ENCODE measurements around the gene GOLGA2. TPM values are rescaled to one million over a fixed set of nuclear protein-coding genes. Genes with fewer than 3 reads are reported as not detected.

The GOLGA2 gene
- total RNA-seq, 1 experiment from 2014 or later: 84.3 TPM

DNA sequence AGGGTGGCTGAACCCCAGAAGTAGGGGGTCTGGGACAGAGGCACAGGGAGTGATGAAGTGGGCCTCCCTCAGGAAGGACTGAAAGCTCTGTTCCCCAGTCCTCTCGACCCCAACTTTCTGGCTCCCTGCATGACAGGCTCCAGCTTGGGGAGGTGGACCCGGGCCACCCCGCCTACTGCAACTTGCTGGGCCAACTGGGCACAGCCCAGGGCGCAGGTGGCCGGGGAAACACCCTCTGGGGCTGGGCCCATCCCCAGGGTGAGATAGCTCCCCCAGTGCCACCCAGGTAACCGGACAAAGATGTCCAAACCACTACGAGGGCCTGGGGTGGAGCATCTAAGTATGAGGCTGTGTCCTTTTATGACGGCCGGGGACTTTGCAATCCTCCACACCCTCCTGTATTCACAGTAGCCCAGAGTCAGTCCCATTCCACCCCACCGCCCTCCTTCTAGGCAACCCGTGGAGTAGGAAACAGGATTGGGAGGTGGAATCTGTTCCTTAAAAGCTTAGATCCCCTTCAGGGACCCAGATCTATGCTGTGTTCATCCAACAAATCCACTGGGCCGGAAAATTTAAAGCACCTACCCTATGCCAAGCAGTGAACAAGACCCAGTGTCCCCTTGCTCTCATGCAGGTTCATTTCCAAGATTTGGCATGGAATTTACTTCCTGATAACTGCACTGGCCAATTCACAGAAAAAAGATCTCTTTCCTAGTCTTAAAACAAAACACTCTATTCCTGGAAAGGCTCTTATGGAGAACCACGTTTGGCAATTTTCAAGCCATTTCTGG is 52.7 kb downstream of the GOLGA2 start:
- Histone ChIP-seq H3K9me3 (replicated peaks) (no peaks in the 10 kb centered on the region), H3K4me1 (no peaks in the 10 kb centered on the region), H3K4me3 (no peak overlapping the region), H3K27ac (no peak overlapping the region), H3K27me3 (peaks cover 7% of the 10 kb centered on the region; the same call in 1 of the 2 replicates), H3K36me3 (no peaks in the 10 kb centered on the region)
- DNase-seq: no peak

DNA sequence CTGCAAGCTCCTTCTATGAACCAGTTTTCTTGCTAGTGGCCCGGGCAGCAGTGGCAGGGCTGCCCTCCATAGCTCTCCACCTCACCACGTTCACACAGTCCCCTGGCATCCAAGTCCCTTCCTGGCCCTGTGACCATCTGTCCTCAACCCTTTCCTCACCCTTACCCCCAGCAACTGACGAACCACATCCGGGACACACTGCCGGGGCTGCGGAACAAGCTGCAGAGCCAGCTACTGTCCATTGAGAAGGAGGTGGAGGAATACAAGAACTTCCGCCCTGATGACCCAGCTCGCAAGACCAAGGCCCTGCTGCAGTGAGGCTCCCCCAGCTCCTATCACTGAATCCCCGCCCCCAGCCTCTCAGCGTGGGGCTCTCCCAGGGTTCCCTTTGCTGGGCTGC is 53.8 kb downstream of the GOLGA2 start:
- Histone ChIP-seq H3K36me3 (no peaks in the 10 kb centered on the region), H3K4me1 (no peaks in the 10 kb centered on the region), H3K9me3 (replicated peaks) (no peaks in the 10 kb centered on the region), H3K27me3 (peaks cover 7% of the 10 kb centered on the region; the same call in 1 of the 2 replicates), H3K27ac (no peak overlapping the region), H3K4me3 (no peak overlapping the region)
- no peak for DNase-seq

DNA sequence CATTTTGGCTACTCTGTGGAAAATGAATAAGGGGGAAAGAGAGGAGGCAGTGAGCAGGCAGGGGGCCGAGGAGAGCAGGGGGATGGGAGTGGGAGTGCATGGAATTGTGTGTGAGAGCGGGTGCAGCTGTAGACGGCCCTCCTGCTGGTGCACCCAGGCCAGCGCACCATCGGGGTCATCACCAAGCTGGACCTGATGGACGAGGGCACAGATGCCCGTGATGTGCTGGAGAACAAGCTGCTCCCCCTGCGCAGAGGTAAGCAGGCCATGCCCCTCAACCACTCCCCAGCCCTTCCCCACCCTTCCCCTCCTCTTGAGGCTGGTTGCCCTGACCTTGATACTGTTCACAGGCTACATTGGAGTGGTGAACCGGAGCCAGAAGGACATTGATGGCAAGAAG is 56.0 kb downstream of the GOLGA2 start:
- no peak for DNase-seq
- no peaks in the 10 kb centered on the region for H3K4me1 ChIP-seq
- H3K27me3 ChIP-seq: no peaks in the 10 kb centered on the region
- H3K36me3 ChIP-seq: no peaks in the 10 kb centered on the region
- no peaks in the 10 kb centered on the region for H3K9me3 ChIP-seq (replicated peaks)
- no peak overlapping the region for H3K27ac ChIP-seq
- no peak overlapping the region for H3K4me3 ChIP-seq

DNA sequence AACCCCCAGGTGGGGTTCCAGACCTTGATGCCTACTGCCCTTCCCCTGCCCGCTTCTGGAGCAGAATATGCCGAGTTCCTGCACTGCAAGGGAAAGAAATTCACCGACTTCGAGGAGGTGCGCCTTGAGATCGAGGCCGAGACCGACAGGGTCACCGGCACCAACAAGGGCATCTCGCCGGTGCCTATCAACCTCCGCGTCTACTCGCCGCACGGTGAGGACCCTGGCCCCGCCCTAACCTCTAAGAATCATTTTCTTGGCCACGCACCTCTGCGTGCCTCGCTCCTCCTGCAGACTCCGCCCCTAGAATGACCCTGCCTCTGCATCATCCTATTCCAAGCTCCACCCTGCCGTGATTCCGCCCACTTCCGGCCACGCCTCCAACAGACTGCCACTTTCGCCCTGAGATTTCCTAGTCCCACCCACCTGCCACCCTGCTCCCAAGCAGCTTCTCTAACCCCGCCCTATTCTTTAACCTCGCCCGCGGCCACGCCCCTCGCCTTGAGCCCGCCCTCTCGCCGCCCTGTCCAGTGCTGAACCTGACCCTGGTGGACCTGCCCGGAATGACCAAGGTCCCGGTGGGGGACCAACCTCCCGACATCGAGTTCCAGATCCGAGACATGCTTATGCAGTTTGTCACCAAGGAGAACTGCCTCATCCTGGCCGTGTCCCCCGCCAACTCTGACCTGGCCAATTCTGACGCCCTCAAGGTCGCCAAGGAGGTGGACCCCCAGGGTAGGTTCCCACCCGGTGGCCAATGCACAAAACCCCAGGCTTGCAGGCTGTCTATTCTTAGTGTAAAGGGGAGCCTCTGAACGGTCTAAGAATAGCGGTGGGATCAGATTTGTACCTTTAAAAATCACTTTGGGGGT is 57.1 kb downstream of the GOLGA2 start:
- no peaks in the 10 kb centered on the region for H3K9me3 ChIP-seq (replicated peaks)
- H3K27me3 ChIP-seq: no peaks in the 10 kb centered on the region
- H3K4me1 ChIP-seq: no peaks in the 10 kb centered on the region
- H3K4me3 ChIP-seq: peak overlapping the region; percentile 48
- no peak overlapping the region for H3K27ac ChIP-seq
- peak; percentile 94 to 95 for DNase-seq
- H3K36me3 ChIP-seq: no peaks in the 10 kb centered on the region

DNA sequence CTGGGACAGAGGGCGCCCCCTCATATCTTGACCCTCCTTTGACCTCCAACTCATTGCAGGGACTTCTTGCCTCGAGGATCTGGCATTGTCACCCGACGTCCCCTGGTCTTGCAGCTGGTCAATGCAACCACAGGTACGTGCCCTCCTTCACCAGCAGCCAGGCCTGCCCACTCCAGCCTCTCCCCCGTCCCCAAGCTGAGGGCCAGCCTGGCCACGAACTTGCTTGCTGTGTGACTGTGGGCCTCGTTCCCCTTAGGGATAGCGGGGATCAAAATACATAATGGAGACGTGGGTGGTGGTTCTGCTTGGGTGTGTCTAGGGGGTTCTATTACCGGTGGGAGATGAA is 57.7 kb downstream of the GOLGA2 start:
- peak overlapping the region; percentile 48 for H3K4me3 ChIP-seq

DNA sequence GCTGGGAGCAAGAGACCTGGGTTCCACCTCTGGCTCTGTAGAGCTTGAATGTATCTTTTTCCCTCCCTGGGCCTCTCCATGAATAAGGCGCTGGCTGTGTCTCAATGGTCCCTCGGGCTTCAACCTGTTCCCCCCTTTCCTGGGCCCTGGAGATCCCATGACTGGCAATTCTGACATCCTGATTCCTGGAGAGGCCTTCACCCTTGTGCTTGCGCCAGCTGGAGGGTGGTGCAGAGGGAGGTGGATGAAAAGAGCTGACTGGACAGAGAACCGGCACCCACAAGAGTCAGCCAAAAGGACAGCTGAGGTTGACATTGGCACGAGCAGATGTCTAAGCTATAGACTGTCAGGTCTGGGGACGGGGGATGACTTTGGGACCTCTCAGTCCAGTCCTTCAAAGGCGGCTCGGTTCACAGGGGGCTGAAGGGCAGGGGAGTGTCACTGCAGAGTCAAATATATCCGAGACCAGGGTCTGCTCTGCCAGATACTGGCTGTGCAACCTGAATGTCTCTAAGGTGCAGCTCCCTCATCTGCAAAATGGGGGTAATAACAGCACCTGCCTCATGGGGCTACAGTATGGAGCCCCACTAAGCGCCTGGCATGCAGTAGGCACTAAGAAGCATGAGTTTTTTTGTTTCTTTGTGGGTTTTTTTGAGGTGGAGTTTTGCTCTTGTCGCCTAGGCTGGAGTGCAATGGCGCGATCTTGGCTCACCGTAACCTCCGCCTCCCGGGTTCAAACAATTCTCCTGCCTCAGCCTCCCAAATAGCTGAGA is 58.8 kb downstream of the GOLGA2 start:
- DNase-seq: no peak
- no peaks in the 10 kb centered on the region for H3K9me3 ChIP-seq (replicated peaks)
- no peaks in the 10 kb centered on the region for H3K36me3 ChIP-seq
- H3K27me3 ChIP-seq: peaks cover 6% of the 10 kb centered on the region; the same call in 1 of the 2 replicates
- H3K4me3 ChIP-seq: no peak overlapping the region
- no peaks in the 10 kb centered on the region for H3K4me1 ChIP-seq
- no peak overlapping the region for H3K27ac ChIP-seq

More for the DNA sequence above, 57.7 kb downstream of the GOLGA2 start:
- no peaks in the 10 kb centered on the region for H3K4me1 ChIP-seq
- no peak for DNase-seq
- H3K9me3 ChIP-seq (replicated peaks): no peaks in the 10 kb centered on the region
- no peak overlapping the region for H3K27ac ChIP-seq
- H3K36me3 ChIP-seq: no peaks in the 10 kb centered on the region
- H3K27me3 ChIP-seq: no peaks in the 10 kb centered on the region

DNA sequence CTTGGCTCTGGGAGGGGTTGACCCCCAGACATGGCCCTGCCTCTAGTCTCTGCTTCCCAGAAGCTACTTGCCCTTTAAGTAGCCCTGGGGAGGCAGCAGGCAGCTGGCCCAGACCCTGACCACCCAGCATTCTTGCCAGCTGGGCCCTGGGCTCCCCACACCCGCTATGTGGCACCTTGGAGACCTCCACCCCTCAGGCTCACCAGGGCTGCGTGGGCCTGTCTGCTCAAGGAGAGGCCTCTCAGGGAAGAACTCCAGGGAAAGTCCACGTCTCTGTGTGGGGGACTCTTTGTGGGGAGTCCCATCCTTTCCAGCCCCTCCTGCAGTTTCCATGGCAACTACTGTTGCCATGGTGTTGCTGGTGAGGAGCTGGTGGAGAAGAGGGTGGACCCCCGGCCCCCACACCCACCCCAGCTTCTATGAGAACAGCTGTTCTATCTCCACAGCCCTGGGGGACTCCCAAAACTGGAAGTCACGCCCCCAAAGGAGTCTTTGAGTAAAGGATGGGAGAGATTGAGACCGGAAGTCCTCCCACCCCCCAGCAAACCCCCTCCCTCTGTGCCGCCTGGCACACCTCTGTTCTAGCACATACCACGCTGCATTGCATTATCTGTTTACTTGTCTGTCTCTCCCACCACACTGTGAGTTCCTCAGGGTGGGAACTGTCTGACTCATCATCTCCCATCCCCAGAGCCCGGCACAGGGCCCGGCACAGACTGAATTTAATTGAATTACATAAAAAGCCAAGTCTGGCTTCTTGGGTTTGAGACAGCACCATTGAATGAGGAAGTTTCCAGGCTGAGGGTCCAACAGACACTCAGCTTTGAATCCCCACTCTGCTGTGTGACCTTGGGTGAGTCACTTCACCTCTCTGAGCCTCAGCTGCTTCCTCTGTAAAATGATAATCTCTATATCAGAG is 60.1 kb downstream of the GOLGA2 start:
- Histone ChIP-seq H3K9me3 (replicated peaks) (no peaks in the 10 kb centered on the region), H3K4me3 (no peak overlapping the region), H3K4me1 (no peaks in the 10 kb centered on the region), H3K27me3 (peaks cover 6% of the 10 kb centered on the region; the same call in 1 of the 2 replicates), H3K36me3 (no peaks in the 10 kb centered on the region), H3K27ac (no peak overlapping the region)
- DNase-seq: no peak

DNA sequence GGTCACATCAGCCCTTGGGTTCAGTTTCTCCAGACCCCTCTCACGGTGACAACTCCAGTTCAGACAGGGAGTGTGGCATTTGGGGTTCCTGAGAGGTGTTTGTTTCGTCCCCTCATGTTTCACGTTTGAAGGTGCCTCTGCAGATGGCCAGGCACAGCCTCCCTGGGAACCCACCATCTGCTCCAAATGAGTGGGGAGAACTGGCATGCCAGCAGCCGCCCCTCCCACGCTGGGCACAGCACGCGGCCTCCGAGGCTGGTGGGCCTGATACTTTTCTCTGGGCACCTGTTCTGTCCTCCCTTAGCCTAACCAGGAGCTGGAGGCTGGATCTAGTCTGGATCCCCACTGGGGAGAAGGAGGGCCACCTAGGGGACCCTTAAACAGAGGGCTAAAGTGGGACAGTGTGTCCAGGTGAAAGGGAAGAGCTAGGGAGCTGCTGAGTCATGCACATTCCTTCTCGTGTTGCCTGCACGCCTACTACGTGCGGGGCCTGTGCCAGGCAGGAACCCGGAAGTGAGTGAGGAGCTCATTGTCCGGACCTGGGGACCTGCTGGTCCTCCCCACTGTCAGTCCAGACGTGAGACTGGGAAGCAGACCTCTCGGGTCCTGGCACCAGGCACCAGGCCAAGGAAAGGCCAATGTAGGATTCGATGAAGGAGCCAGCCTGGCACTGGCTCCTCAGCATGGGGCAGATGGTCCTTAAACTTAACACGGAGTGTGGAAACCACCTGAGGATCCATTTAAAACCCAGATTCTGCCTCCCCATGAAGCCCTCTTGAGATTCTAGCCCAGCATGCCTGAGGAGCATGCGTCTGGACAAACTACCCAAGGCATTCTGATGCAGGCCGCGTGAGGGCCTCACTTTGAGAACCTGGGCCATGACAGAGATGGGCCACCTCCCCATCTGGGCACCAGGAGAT is 61.0 kb downstream of the GOLGA2 start:
- no peak for DNase-seq
- Histone ChIP-seq H3K27me3 (peaks cover 6% of the 10 kb centered on the region; the same call in 1 of the 2 replicates), H3K4me3 (no peak overlapping the region), H3K9me3 (replicated peaks) (no peaks in the 10 kb centered on the region), H3K27ac (no peak overlapping the region), H3K36me3 (no peaks in the 10 kb centered on the region), H3K4me1 (no peaks in the 10 kb centered on the region)

DNA sequence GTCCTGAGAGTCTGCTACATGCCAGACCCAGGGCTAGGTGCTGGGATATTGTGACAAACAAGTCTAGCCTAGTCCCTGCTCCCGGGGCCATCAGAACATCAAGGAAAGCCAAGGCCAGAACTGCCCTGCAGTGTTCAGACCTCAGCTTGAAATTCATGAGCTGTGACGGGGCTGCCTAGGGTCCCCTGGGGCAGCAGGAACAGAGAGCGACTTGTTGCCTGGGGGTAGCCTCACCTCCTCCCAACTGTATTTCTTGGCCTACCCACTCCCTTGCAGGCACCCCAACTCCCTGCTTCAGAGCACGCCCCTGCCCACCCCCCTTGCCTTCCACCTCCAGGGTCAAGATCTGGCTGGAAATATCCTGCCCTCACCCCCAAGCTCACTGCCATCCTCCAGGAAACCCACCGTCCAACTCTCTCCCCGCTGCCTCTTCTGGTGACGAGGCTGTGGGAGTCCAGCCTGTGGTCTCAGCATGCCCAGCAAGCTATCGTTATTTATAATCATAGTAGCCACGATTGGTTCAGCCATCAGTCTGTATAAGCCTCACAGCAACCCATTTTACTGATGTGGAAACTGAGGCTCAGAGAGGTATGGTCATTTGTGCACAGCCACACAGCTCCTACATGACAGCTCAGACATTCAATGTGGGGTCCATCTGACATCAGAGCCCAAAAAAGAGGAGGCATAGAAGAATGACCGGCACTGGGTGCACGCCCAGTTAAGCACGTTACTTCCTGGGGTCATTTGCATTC is 61.9 kb downstream of the GOLGA2 start:
- H3K9me3 ChIP-seq (replicated peaks): no peaks in the 10 kb centered on the region
- H3K4me1 ChIP-seq: no peaks in the 10 kb centered on the region

DNA sequence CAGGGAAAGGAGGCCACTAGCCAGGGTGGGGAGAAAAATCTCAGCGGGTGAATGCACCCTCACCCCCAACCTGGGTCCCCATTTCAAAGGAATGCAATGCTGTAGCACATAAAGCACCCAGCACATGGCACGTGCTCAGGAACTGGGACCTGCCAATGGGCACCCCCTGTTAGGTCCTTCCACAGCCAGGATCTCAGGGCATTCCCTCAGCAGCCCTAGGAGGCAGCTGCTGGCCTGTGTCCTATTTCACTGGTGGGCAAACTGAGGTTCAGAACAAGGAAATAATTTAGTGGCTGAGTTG is 63.9 kb downstream of the GOLGA2 start:
- no peak for DNase-seq

More for the DNA sequence above, 61.9 kb downstream of the GOLGA2 start:
- H3K27ac ChIP-seq: no peak overlapping the region
- no peak overlapping the region for H3K4me3 ChIP-seq
- H3K36me3 ChIP-seq: no peaks in the 10 kb centered on the region
- DNase-seq: no peak
- H3K27me3 ChIP-seq: peaks cover 6% of the 10 kb centered on the region; the same call in 1 of the 2 replicates

DNA sequence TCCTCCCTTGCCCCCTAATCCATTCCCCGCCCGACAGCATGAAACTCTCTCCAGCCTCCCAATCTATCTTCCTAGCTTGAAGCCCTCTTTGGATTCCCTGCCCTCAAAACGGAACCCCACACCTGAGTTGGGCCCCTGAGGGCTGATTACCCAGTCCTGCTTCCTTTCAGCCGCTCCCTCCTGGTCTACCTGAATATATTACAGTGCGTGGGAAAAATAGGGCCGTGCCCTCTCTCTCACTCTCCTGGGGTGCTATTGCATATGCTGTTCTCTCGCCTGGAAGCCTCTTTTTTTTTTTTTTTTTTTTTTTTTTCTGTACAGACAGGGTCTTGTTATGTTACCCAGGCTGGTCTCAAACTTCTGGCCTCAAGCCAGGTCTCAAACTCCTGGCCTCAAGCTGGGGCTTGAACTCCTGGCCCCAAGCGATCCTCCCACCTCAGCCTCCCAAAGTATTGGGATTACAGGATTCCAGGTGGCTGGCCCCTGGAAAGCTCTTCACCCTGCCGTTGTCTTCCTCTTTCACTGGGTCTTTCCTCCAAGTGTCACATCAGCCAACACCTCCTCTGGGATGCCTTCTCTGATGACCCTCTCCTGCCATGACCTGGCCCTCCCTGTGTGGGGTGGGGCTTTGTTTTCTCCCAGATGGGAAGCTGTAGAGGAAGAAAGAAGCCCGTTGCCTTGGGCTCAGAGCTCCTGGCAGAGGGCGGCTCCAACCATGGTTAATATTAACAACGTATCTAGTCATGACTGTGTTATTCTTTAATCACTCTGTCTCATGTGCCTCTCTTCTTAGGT is 64.4 kb downstream of the GOLGA2 start:
- no peaks in the 10 kb centered on the region for H3K9me3 ChIP-seq (replicated peaks)
- H3K27ac ChIP-seq: no peak overlapping the region
- H3K27me3 ChIP-seq: peaks cover 6% of the 10 kb centered on the region; the same call in 1 of the 2 replicates
- H3K36me3 ChIP-seq: no peaks in the 10 kb centered on the region
- no peaks in the 10 kb centered on the region for H3K4me1 ChIP-seq
- DNase-seq: no peak
- no peak overlapping the region for H3K4me3 ChIP-seq

More for the DNA sequence above, 63.9 kb downstream of the GOLGA2 start:
- H3K27me3 ChIP-seq: peaks cover 6% of the 10 kb centered on the region; the same call in 1 of the 2 replicates
- no peaks in the 10 kb centered on the region for H3K9me3 ChIP-seq (replicated peaks)
- no peaks in the 10 kb centered on the region for H3K36me3 ChIP-seq
- no peak overlapping the region for H3K27ac ChIP-seq
- no peaks in the 10 kb centered on the region for H3K4me1 ChIP-seq
- H3K4me3 ChIP-seq: no peak overlapping the region
